Gastroesophageal sphincter (tissue), 3 donors: Measurements from ENCODE around the gene IFNA16.

Experiments used
- EP300 ChIP-seq: sonication (generic); formaldehyde crosslinking; IDR thresholded peaks from one replicate; pipeline ENCODE4 v1.6.1; 2017; ENCODE audit warnings: antibody characterized with exemption, mild to moderate bottlenecking
- POLR2AphosphoS5 ChIP-seq: sonication (generic); formaldehyde crosslinking; IDR thresholded peaks from one replicate; pipeline ENCODE4 v1.6.1; 2017; ENCODE audit warnings: antibody characterized with exemption
- TF ChIP-seq, protein P1 (sequence below), 4 experiments: fragments of 200-600 bp in 2 of 4; fragments of 450-650 bp in 2 of 4; sonication (generic) in 1 of 4; IDR thresholded peaks; one replicate each; pipeline ENCODE4 v1.5.1; 2017 to 2019; ENCODE audit warnings: antibody characterized with exemption in 4 of 4, mild to moderate bottlenecking in 2 of 4, moderate library complexity in 2 of 4

DNA sequence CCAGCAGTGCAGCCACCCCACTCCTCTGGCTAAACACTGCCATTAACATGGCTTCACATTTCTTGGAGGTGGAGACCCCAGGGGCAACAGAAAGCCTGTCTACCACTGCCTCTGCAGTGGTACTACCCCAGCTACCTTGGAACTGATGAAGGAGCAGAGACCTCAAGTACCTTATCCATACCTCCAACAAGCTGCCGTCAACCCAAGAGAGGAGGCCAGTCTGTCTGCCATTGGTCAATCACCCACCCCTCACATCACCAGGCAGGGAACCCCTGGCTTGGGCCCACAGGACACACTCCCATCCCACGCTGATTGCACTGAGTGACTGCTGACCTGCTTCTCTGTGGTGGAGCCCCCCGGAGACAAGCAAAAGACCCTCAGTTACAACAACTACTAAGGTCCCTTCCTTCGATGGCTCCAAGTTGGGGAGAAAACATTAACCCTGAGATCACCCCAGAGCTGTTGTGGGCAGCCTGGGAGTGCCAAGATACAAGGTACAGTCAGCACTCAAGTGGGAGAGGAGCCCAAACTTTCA, 17.1 kb upstream of the IFNA16 start:
- TF ChIP-seq, protein P1, sequence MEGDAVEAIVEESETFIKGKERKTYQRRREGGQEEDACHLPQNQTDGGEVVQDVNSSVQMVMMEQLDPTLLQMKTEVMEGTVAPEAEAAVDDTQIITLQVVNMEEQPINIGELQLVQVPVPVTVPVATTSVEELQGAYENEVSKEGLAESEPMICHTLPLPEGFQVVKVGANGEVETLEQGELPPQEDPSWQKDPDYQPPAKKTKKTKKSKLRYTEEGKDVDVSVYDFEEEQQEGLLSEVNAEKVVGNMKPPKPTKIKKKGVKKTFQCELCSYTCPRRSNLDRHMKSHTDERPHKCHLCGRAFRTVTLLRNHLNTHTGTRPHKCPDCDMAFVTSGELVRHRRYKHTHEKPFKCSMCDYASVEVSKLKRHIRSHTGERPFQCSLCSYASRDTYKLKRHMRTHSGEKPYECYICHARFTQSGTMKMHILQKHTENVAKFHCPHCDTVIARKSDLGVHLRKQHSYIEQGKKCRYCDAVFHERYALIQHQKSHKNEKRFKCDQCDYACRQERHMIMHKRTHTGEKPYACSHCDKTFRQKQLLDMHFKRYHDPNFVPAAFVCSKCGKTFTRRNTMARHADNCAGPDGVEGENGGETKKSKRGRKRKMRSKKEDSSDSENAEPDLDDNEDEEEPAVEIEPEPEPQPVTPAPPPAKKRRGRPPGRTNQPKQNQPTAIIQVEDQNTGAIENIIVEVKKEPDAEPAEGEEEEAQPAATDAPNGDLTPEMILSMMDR (IDR thresholded peaks at IDR 0.05): no peak
- TF ChIP-seq EP300: no peak
- no peak for TF ChIP-seq POLR2AphosphoS5
